Nephron progenitor cell (in vitro differentiated cells): ENCODE results near the gene DGKE.

Experiments
- DNase-seq: peaks from one replicate; pipeline ENCODE4 v3.0.0; 2021
- H3K27ac Mint-ChIP-seq: 2 replicates; pipeline ENCODE4 v1.8.0; 2021; ENCODE audit warnings: mild to moderate bottlenecking, moderate library complexity, mixed read lengths
- H3K27me3 Mint-ChIP-seq: 2 replicates; pipeline ENCODE4 v1.8.0; 2021; ENCODE audit warnings: mild to moderate bottlenecking, low read depth, mixed read lengths; ENCODE audit not compliant: poor library complexity
- H3K36me3 Mint-ChIP-seq: 2 replicates; pipeline ENCODE4 v1.8.0; 2021; ENCODE audit warnings: low read depth, mixed read lengths
- H3K4me1 Mint-ChIP-seq: 2 replicates; pipeline ENCODE4 v1.8.0; 2021; ENCODE audit warnings: mixed read lengths
- H3K4me3 Mint-ChIP-seq: 2 replicates; pipeline ENCODE4 v1.8.0; 2021; ENCODE audit warnings: mild to moderate bottlenecking, moderate library complexity, mixed read lengths
- H3K9me3 Mint-ChIP-seq: 2 replicates; pipeline ENCODE4 v1.8.0; 2021; ENCODE audit warnings: mild to moderate bottlenecking, moderate library complexity, mixed read lengths
- TF ChIP-seq, protein P1 (sequence below): fragments of 200-600 bp; sonication (generic); IDR thresholded peaks from 2 replicates; pipeline ENCODE4 v1.5.0; 2021; ENCODE audit warnings: antibody characterized with exemption

DGKE gene

DNA sequence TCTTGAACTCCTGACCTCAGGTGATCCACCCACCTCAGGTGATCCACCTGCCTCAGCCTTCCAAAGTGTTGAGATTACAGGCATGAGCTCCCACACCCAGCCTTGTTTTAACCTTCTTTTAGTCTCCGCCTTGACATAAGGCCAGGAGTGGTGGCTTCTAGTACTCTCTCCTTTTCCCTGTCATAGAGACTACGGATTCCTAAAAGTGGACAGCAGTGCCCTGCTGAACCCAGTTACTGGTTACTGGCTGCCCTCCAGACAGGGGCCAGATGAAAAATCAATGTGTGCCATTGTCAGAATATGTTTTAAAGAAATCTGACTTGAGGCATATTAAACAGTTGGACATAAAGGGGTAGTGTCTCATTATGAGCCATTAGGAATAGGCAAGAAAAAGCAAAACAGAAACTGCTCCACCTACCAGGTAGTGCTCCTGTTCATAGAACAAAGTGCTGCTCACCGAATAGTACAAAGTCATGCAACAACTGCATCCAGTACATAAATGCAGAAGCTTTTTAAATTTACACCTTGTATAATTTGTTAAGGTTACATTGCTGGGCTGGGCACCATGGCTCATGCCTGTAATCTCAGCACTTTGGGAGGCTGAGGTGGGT is 47.8 kb downstream of the DGKE start:
- TF ChIP-seq, protein P1, sequence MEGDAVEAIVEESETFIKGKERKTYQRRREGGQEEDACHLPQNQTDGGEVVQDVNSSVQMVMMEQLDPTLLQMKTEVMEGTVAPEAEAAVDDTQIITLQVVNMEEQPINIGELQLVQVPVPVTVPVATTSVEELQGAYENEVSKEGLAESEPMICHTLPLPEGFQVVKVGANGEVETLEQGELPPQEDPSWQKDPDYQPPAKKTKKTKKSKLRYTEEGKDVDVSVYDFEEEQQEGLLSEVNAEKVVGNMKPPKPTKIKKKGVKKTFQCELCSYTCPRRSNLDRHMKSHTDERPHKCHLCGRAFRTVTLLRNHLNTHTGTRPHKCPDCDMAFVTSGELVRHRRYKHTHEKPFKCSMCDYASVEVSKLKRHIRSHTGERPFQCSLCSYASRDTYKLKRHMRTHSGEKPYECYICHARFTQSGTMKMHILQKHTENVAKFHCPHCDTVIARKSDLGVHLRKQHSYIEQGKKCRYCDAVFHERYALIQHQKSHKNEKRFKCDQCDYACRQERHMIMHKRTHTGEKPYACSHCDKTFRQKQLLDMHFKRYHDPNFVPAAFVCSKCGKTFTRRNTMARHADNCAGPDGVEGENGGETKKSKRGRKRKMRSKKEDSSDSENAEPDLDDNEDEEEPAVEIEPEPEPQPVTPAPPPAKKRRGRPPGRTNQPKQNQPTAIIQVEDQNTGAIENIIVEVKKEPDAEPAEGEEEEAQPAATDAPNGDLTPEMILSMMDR = no peak
- DNase-seq = no peak
- H3K9me3 Mint-ChIP-seq = peaks cover 12% of the 10 kb centered on the region
- no peaks in the 10 kb centered on the region for H3K4me1 Mint-ChIP-seq
- peaks cover 7% of the 10 kb centered on the region for H3K27me3 Mint-ChIP-seq
- no peak overlapping the region for H3K27ac Mint-ChIP-seq
- no peak overlapping the region for H3K4me3 Mint-ChIP-seq
- peaks cover 8% of the 10 kb centered on the region for H3K36me3 Mint-ChIP-seq

- DNase-seq = no peak
- Mint-ChIP-seq H3K27me3 (no peaks in the 10 kb centered on the region), H3K27ac (no peak overlapping the region), H3K36me3 (peaks cover 25% of the 10 kb centered on the region), H3K4me3 (no peak overlapping the region), H3K9me3 (peaks cover 23% of the 10 kb centered on the region), H3K4me1 (no peaks in the 10 kb centered on the region)
- TF ChIP-seq, protein P1 = no peak
Observed at GRCh38 chr17:56883616-56884015, 49.7 kb downstream of the DGKE start.

- Mint-ChIP-seq H3K4me1 (no peaks in the 10 kb centered on the region), H3K27me3 (no peaks in the 10 kb centered on the region), H3K27ac (no peak overlapping the region), H3K9me3 (peaks cover 29% of the 10 kb centered on the region), H3K4me3 (no peak overlapping the region), H3K36me3 (peaks cover 31% of the 10 kb centered on the region)
- TF ChIP-seq, protein P1 = no peak
- DNase-seq = no peak
Observed at GRCh38 chr17:56884483-56885311, 50.7 kb downstream of the DGKE start.

DNA sequence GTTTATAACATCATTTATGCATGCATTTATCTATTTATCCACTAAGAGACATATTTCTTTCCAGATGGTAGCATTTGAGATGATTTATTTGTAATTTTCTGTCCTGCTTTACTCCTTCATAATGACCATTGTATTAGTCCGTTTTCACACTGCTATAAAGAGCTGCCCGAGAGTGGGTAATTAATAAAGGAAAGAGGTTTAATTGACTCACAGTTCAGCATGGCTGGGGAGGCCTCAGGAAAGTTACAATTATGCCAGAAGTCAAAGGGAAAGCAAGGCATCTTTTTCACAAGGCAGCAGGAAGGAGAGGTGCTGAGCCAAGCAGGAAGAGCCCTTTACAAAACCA is 51.3 kb downstream of the DGKE start:
- TF ChIP-seq, protein P1 = no peak
- Mint-ChIP-seq H3K36me3 (peaks cover 33% of the 10 kb centered on the region), H3K27me3 (no peaks in the 10 kb centered on the region), H3K4me3 (no peak overlapping the region), H3K9me3 (peaks cover 29% of the 10 kb centered on the region), H3K27ac (no peak overlapping the region), H3K4me1 (no peaks in the 10 kb centered on the region)
- no peak for DNase-seq

- DNase-seq = no peak
- Mint-ChIP-seq H3K9me3 (peaks cover 29% of the 10 kb centered on the region), H3K27me3 (no peaks in the 10 kb centered on the region), H3K4me1 (no peaks in the 10 kb centered on the region), H3K36me3 (peaks cover 41% of the 10 kb centered on the region), H3K4me3 (no peak overlapping the region), H3K27ac (no peak overlapping the region)
- TF ChIP-seq, protein P1 = no peak
Observed at GRCh38 chr17:56886288-56886731, 52.4 kb downstream of the DGKE start.
